HEK293T (cell line): ENCODE results near the gene GTF3C5.

Experiments
- ARNT ChIP-seq: fragments of 450-650 bp; IDR thresholded peaks from 2 replicates; pipeline ENCODE4 v1.6.1; 2017; ENCODE audit warnings: mild to moderate bottlenecking
- BHLHE40 ChIP-seq: fragments of 450-650 bp; IDR thresholded peaks from 2 replicates; pipeline ENCODE4 v1.6.1; 2016; ENCODE audit warnings: mild to moderate bottlenecking, moderate library complexity, borderline replicate concordance
- ELF4 ChIP-seq: fragments of 450-650 bp; IDR thresholded peaks from 2 replicates; pipeline ENCODE4 v1.6.1; 2017; ENCODE audit warnings: antibody characterized with exemption
- FOXA1 ChIP-seq: fragments of 450-650 bp; IDR thresholded peaks from 2 replicates; pipeline ENCODE4 v1.6.1; 2016; ENCODE audit warnings: mild to moderate bottlenecking
- FOXK2 ChIP-seq: fragments of 450-650 bp; IDR thresholded peaks from 2 replicates; pipeline ENCODE4 v1.6.1; 2016; ENCODE audit warnings: mild to moderate bottlenecking
- FOXM1 ChIP-seq: fragments of 450-650 bp; IDR thresholded peaks from 2 replicates; pipeline ENCODE4 v1.6.1; 2017; ENCODE audit warnings: mild to moderate bottlenecking, borderline replicate concordance
- HDGF ChIP-seq: fragments of 450-650 bp; IDR thresholded peaks from 2 replicates; pipeline ENCODE4 v1.6.1; 2017; ENCODE audit warnings: antibody characterized with exemption, borderline replicate concordance
- L3MBTL2 ChIP-seq: fragments of 450-650 bp; conservative IDR thresholded peaks from 2 replicates; pipeline ENCODE4 v1.6.1; 2016; ENCODE audit warnings: mild to moderate bottlenecking
- LEF1 ChIP-seq: fragments of 450-650 bp; IDR thresholded peaks from 2 replicates; pipeline ENCODE4 v1.6.1; 2017; ENCODE audit warnings: mild to moderate bottlenecking, borderline replicate concordance
- NFRKB ChIP-seq: fragments of 450-650 bp; IDR thresholded peaks from 2 replicates; pipeline ENCODE4 v1.6.1; 2016; ENCODE audit warnings: mild to moderate bottlenecking, moderate library complexity
- PKNOX1 ChIP-seq: fragments of 450-650 bp; IDR thresholded peaks from 2 replicates; pipeline ENCODE4 v1.6.1; 2016
- SP1 ChIP-seq: fragments of 450-650 bp; IDR thresholded peaks from 2 replicates; pipeline ENCODE4 v1.6.1; 2017
- SUZ12 ChIP-seq: fragments of 450-650 bp; IDR thresholded peaks from 2 replicates; pipeline ENCODE4 v1.6.1; 2016; ENCODE audit warnings: mild to moderate bottlenecking
- ZNF384 ChIP-seq: fragments of 450-650 bp; IDR thresholded peaks from 2 replicates; pipeline ENCODE4 v1.6.1; 2016

GRCh38 chr9:133054194-133054890 lies 23.5 kb downstream of the GTF3C5 start:
- no peak for TF ChIP-seq FOXK2
- TF ChIP-seq ARNT, result no peak
- TF ChIP-seq SUZ12, result no peak
- no peak for TF ChIP-seq HDGF
- TF ChIP-seq FOXM1, result no peak
- no peak for TF ChIP-seq NFRKB
- no peak for TF ChIP-seq BHLHE40
- TF ChIP-seq PKNOX1, result no peak
- TF ChIP-seq L3MBTL2, result no peak
- no peak for TF ChIP-seq ELF4
- TF ChIP-seq ZNF384, result no peak
- TF ChIP-seq SP1, result no peak
- TF ChIP-seq FOXA1, result no peak
- no peak for TF ChIP-seq LEF1
